ENCODE measurements around the gene PCDHB16. TPM values are rescaled to one million over a fixed set of nuclear protein-coding genes. Genes with fewer than 3 reads are reported as not detected.
"Not testable (repeated sequence)": the region's sequence is repeated elsewhere in the genome, so short reads cannot be mapped to it uniquely, and the experiment has no call there.

The PCDHB16 gene
- 12.3 TPM for total RNA-seq

GRCh38 chr5:141182248-141182647, at the start of gene PCDHB16:
PCDHB16 (plus strand) TSS chr5:141182387; CDS start chr5:141182560, 173 bp downstream.
- Histone ChIP-seq H3K9me3 (peaks cover 32% of the 10 kb centered on the region), H3K4me3 (peak within 1 kb of the TSS; percentile 9 to 39), H3K27me3 (no peaks in the 10 kb centered on the region), H3K36me3 (no peaks in the 10 kb centered on the region), H3K4me1 (no peaks in the 10 kb centered on the region), H3K27ac (peak within 1 kb of the TSS; percentile 24)
- no peak for DNase-seq (ENCODE audit: extremely low spot score in 2 of 2)
- TF ChIP-seq POLR2AphosphoS5 (IDR thresholded peaks at IDR 0.05; ENCODE audit: insufficient read depth in 1 of 2, low read depth in 1 of 2) (no peak), CTCF (IDR thresholded peaks at IDR 0.05) (peak in 1 of 3 experiments; percentile 28), POLR2A (IDR thresholded peaks at IDR 0.05) (no peak)
- intact Hi-C loops (cut with DNase I): no loop called here

GRCh38 chr5:141135030-141135717, 47.0 kb upstream of the PCDHB16 start, which contains the start of gene PCDHB5:
PCDHB5 (plus strand) TSS chr5:141135206; CDS start chr5:141135435, 229 bp downstream.
- Histone ChIP-seq H3K36me3 (no peaks in the 10 kb centered on the region), H3K4me3 (peak within 1 kb of the TSS; percentile 21 to 26), H3K9me3 (peaks cover 8% of the 10 kb centered on the region), H3K27me3 (no peaks in the 10 kb centered on the region), H3K4me1 (no peaks in the 10 kb centered on the region), H3K27ac (no peak within 1 kb of the TSS)
- TF ChIP-seq CTCF (IDR thresholded peaks at IDR 0.05) (no peak), POLR2A (IDR thresholded peaks at IDR 0.05) (no peak), POLR2AphosphoS5 (IDR thresholded peaks at IDR 0.05; ENCODE audit: insufficient read depth in 1 of 2, low read depth in 1 of 2) (no peak)
- intact Hi-C loops (cut with DNase I): no loop called here
- no peak for DNase-seq (ENCODE audit: extremely low spot score in 2 of 2)

GRCh38 chr5:141135718-141136266, 46.4 kb upstream of the PCDHB16 start:
- peak overlapping the region; percentile 21 to 26 for H3K4me3 ChIP-seq
- no peak for DNase-seq (ENCODE audit: extremely low spot score in 2 of 2)
- H3K27ac ChIP-seq: no peak overlapping the region
- H3K4me1 ChIP-seq: no peaks in the 10 kb centered on the region
- no peaks in the 10 kb centered on the region for H3K27me3 ChIP-seq
- no peaks in the 10 kb centered on the region for H3K36me3 ChIP-seq
- H3K9me3 ChIP-seq: peaks cover 8% of the 10 kb centered on the region
- TF ChIP-seq POLR2A (IDR thresholded peaks at IDR 0.05) (no peak), POLR2AphosphoS5 (IDR thresholded peaks at IDR 0.05; ENCODE audit: insufficient read depth in 1 of 2, low read depth in 1 of 2) (no peak), CTCF (IDR thresholded peaks at IDR 0.05) (no peak)
- intact Hi-C loops (cut with DNase I): no loop called here

GRCh38 chr5:141137346-141137745, 44.8 kb upstream of the PCDHB16 start:
- H3K4me3 ChIP-seq; H3K9me3 ChIP-seq; H3K36me3 ChIP-seq; H3K4me1 ChIP-seq; H3K27ac ChIP-seq; H3K27me3 ChIP-seq; intact Hi-C loops (cut with DNase I); DNase-seq (ENCODE audit: extremely low spot score in 2 of 2): not testable (repeated sequence)

GRCh38 chr5:141149812-141150211, 32.4 kb upstream of the PCDHB16 start, which contains the start of gene PCDHB6:
PCDHB6 (plus strand) TSS chr5:141150057; CDS start chr5:141150258, 201 bp downstream.
- no peaks in the 10 kb centered on the region for H3K36me3 ChIP-seq
- DNase-seq (ENCODE audit: extremely low spot score in 2 of 2): no peak
- H3K27me3 ChIP-seq: no peaks in the 10 kb centered on the region
- intact Hi-C loops (cut with DNase I): no loop called here
- H3K4me3 ChIP-seq: peak within 1 kb of the TSS in 1 of 2 donors; percentile 8
- TF ChIP-seq POLR2A (IDR thresholded peaks at IDR 0.05) (no peak), POLR2AphosphoS5 (IDR thresholded peaks at IDR 0.05; ENCODE audit: insufficient read depth in 1 of 2, low read depth in 1 of 2) (no peak), CTCF (IDR thresholded peaks at IDR 0.05) (no peak)
- no peak within 1 kb of the TSS for H3K27ac ChIP-seq
- no peaks in the 10 kb centered on the region for H3K4me1 ChIP-seq
- H3K9me3 ChIP-seq: peaks cover 13% of the 10 kb centered on the region
